ENCODE data around the gene ZXDC.

DNA sequence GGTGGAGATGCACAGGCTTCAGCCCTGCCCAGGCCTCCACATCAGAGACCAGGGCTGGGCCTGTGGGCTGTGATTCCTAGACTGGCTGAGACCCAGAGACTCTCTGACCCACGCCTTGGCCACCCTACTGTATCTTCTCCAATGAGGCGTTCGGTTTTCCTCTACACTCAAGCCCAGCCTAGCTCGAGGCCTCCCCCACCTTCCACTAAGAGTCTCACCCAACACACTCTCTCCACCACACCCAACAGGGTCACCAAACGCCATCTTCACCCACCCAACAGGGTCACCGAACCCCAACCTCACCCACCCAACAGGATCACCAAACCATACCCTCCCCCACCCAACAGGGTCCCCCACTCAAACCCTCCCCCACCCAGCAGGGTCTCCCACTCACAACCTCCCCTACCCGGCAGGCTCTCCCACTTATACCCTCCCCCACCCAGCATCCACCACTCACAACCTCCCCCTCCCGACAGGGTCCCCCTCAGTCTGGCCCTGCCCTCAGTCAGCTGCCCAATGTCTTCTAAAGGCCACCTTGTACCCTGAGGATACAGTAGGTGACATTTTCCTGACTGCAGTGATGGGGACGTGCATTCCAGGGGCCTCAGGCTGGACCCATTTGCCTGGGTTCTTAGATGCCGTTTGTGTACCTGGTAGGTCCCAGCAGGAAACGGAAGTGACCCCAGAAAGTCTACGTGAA, 60.6 kb downstream of the ZXDC start:
- no peak for TF ChIP-seq CTCF (IDR thresholded peaks at IDR 0.05)
- TF ChIP-seq POLR2A (IDR thresholded peaks at IDR 0.05): no peak
